NK-92 (cell line): ENCODE results near the gene NEUROG1.

Source experiments
- DNase-seq: peaks from one replicate; lab custom pipeline; 2025; ENCODE audit not compliant: unreplicated experiment; lab: John Stamatoyannopoulos, UW

NEUROG1 gene

GRCh38 chr5:135535820-135536801, at the start of gene NEUROG1:
NEUROG1 (minus strand) TSS chr5:135535964; CDS start chr5:135535690, 274 bp downstream.
- DNase-seq: no peak

- DNase-seq: no peak
Observed at GRCh38 chr5:135584918-135585317, 49.2 kb upstream of the NEUROG1 start.

GRCh38 chr5:135584276-135584675, 48.5 kb upstream of the NEUROG1 start:
- DNase-seq: no peak

GRCh38 chr5:135582099-135582781, 46.5 kb upstream of the NEUROG1 start:
- no peak for DNase-seq

GRCh38 chr5:135578685-135579341, 43.0 kb upstream of the NEUROG1 start, which contains the start of gene CXCL14:
CXCL14 (minus strand) TSS chr5:135578991; CDS start chr5:135578778, 213 bp downstream.
- DNase-seq: no peak

- no peak for DNase-seq
Observed at GRCh38 chr5:135578305-135578684, 42.5 kb upstream of the NEUROG1 start.

GRCh38 chr5:135577421-135577820, 41.7 kb upstream of the NEUROG1 start:
- no peak for DNase-seq

- no peak for DNase-seq
Observed at GRCh38 chr5:135576075-135576599, 40.4 kb upstream of the NEUROG1 start.

GRCh38 chr5:135574493-135574892, 38.7 kb upstream of the NEUROG1 start:
- DNase-seq: no peak

GRCh38 chr5:135571902-135572301, 36.1 kb upstream of the NEUROG1 start:
- DNase-seq: no peak

GRCh38 chr5:135571066-135571609, 35.4 kb upstream of the NEUROG1 start:
- DNase-seq: no peak

GRCh38 chr5:135570453-135570764, 34.6 kb upstream of the NEUROG1 start:
- DNase-seq: no peak

GRCh38 chr5:135569755-135570452, 34.1 kb upstream of the NEUROG1 start:
- DNase-seq: no peak

- DNase-seq: no peak
Observed at GRCh38 chr5:135568923-135569360, 33.2 kb upstream of the NEUROG1 start.

- DNase-seq: no peak
Observed at GRCh38 chr5:135568246-135568645, 32.5 kb upstream of the NEUROG1 start.

- DNase-seq: no peak
Observed at GRCh38 chr5:135567661-135568060, 31.9 kb upstream of the NEUROG1 start.

- no peak for DNase-seq
Observed at GRCh38 chr5:135566422-135567400, 30.9 kb upstream of the NEUROG1 start.

GRCh38 chr5:135565725-135566421, 30.1 kb upstream of the NEUROG1 start:
- DNase-seq: peak; percentile 36

GRCh38 chr5:135565266-135565665, 29.5 kb upstream of the NEUROG1 start:
- no peak for DNase-seq
